Stomach smooth muscle (tissue), 2 donors: ENCODE measurements around the gene TOMM20.

Source experiments
- H3K27ac ChIP-seq: one replicate; pipeline ENCODE4 v1.7.0; 2013; ENCODE audit warnings: mild to moderate bottlenecking, low read length, inconsistent platforms
- H3K27me3 ChIP-seq, 2 donors: one replicate each; pipeline ENCODE4 v1.7.0; 2013; ENCODE audit warnings: low read length in 2 of 2; ENCODE audit not compliant: insufficient read depth in 2 of 2, control insufficient read depth in 1 of 2
- H3K36me3 ChIP-seq, 2 donors: one replicate each; pipeline ENCODE4 v1.7.0; 2013; ENCODE audit warnings: low read length in 2 of 2; ENCODE audit not compliant: control insufficient read depth in 2 of 2, insufficient read depth in 2 of 2
- H3K4me1 ChIP-seq: one replicate; pipeline ENCODE4 v1.7.0; 2013; ENCODE audit warnings: low read length; ENCODE audit not compliant: control insufficient read depth, insufficient read depth
- H3K4me3 ChIP-seq, 2 donors: one replicate each; pipeline ENCODE4 v1.7.0; 2013; ENCODE audit warnings: low read length in 2 of 2
- H3K9ac ChIP-seq, 2 donors: one replicate each; pipeline ENCODE4 v1.7.0; 2013; ENCODE audit warnings: low read length in 2 of 2, mild to moderate bottlenecking in 1 of 2
- H3K9me3 ChIP-seq, 2 donors: one replicate each; pipeline ENCODE4 v1.7.0; 2013; ENCODE audit warnings: low read length in 2 of 2; ENCODE audit not compliant: control insufficient read depth in 2 of 2
- donor health status: healthy.
- donor health status: Pancreatic carcinoma.

The TOMM20 gene

GRCh38 chr1:235079443-235080296, 49.0 kb downstream of the TOMM20 start:
- Histone ChIP-seq H3K27ac (peak overlapping the region; percentile 11), H3K4me3 (no peak overlapping the region), H3K4me1 (peaks cover 56% of the 10 kb centered on the region), H3K9me3 (no peaks in the 10 kb centered on the region), H3K27me3 (no peaks in the 10 kb centered on the region), H3K9ac (peak overlapping the region in 1 of 2 donors; percentile 21), H3K36me3 (no peaks in the 10 kb centered on the region)

- Histone ChIP-seq H3K9ac (no peak overlapping the region), H3K36me3 (no peaks in the 10 kb centered on the region), H3K27me3 (no peaks in the 10 kb centered on the region), H3K4me1 (peaks cover 60% of the 10 kb centered on the region), H3K27ac (peak overlapping the region; percentile 11), H3K4me3 (no peak overlapping the region), H3K9me3 (no peaks in the 10 kb centered on the region)
Observed at GRCh38 chr1:235078480-235079381, 49.9 kb downstream of the TOMM20 start.

- Histone ChIP-seq H3K9me3 (no peaks in the 10 kb centered on the region), H3K36me3 (no peaks in the 10 kb centered on the region), H3K27ac (peak overlapping the region; percentile 69), H3K4me3 (no peak overlapping the region), H3K27me3 (no peaks in the 10 kb centered on the region), H3K9ac (peak overlapping the region in 1 of 2 donors; percentile 10), H3K4me1 (peaks cover 56% of the 10 kb centered on the region)
Observed at GRCh38 chr1:235077571-235078479, 50.8 kb downstream of the TOMM20 start.

GRCh38 chr1:235077163-235077540, 51.5 kb downstream of the TOMM20 start:
- peaks cover 50% of the 10 kb centered on the region for H3K4me1 ChIP-seq
- H3K36me3 ChIP-seq: no peaks in the 10 kb centered on the region
- H3K27ac ChIP-seq: peak overlapping the region; percentile 69
- H3K27me3 ChIP-seq: no peaks in the 10 kb centered on the region
- no peak overlapping the region for H3K4me3 ChIP-seq
- peak overlapping the region in 1 of 2 donors; percentile 10 for H3K9ac ChIP-seq
- H3K9me3 ChIP-seq: no peaks in the 10 kb centered on the region

GRCh38 chr1:235076504-235077162, 52.0 kb downstream of the TOMM20 start:
- no peak overlapping the region for H3K4me3 ChIP-seq
- no peak overlapping the region for H3K9ac ChIP-seq
- H3K9me3 ChIP-seq: no peaks in the 10 kb centered on the region
- peak overlapping the region; percentile 69 for H3K27ac ChIP-seq
- H3K4me1 ChIP-seq: peaks cover 50% of the 10 kb centered on the region
- H3K36me3 ChIP-seq: no peaks in the 10 kb centered on the region
- no peaks in the 10 kb centered on the region for H3K27me3 ChIP-seq

- no peaks in the 10 kb centered on the region for H3K9me3 ChIP-seq
- no peak overlapping the region for H3K4me3 ChIP-seq
- peaks cover 48% of the 10 kb centered on the region for H3K4me1 ChIP-seq
- no peaks in the 10 kb centered on the region for H3K36me3 ChIP-seq
- H3K9ac ChIP-seq: peak overlapping the region in 1 of 2 donors; percentile 72
- peak overlapping the region; percentile 93 for H3K27ac ChIP-seq
- H3K27me3 ChIP-seq: no peaks in the 10 kb centered on the region
Observed at GRCh38 chr1:235075777-235076308, 52.8 kb downstream of the TOMM20 start.

- Histone ChIP-seq H3K4me3 (peak overlapping the region; percentile 5 to 54), H3K9ac (peak overlapping the region; percentile 60 to 72), H3K9me3 (no peaks in the 10 kb centered on the region), H3K36me3 (no peaks in the 10 kb centered on the region), H3K4me1 (peaks cover 51% of the 10 kb centered on the region), H3K27ac (peak overlapping the region; percentile 93), H3K27me3 (no peaks in the 10 kb centered on the region)
Observed at GRCh38 chr1:235075048-235075776, 53.4 kb downstream of the TOMM20 start.

GRCh38 chr1:235074523-235075047, 54.1 kb downstream of the TOMM20 start:
- H3K9ac ChIP-seq: peak overlapping the region; percentile 60 to 72
- peaks cover 54% of the 10 kb centered on the region for H3K4me1 ChIP-seq

GRCh38 chr1:235073968-235074522, 54.6 kb downstream of the TOMM20 start:
- peaks cover 51% of the 10 kb centered on the region for H3K4me1 ChIP-seq
- H3K27me3 ChIP-seq: no peaks in the 10 kb centered on the region
- H3K36me3 ChIP-seq: no peaks in the 10 kb centered on the region
- H3K4me3 ChIP-seq: peak overlapping the region; percentile 5 to 22
- H3K9me3 ChIP-seq: no peaks in the 10 kb centered on the region
- peak overlapping the region; percentile 93 for H3K27ac ChIP-seq
- peak overlapping the region; percentile 60 to 72 for H3K9ac ChIP-seq

More at GRCh38 chr1:235074523-235075047, 54.1 kb downstream of the TOMM20 start:
- H3K4me3 ChIP-seq: peak overlapping the region; percentile 5 to 54
- peak overlapping the region; percentile 93 for H3K27ac ChIP-seq
- no peaks in the 10 kb centered on the region for H3K36me3 ChIP-seq
- H3K9me3 ChIP-seq: no peaks in the 10 kb centered on the region
- no peaks in the 10 kb centered on the region for H3K27me3 ChIP-seq
